Activated T-cell treated with anti-CD3 and anti-CD28 coated beads, Interleukin-2, amount 50 U/mL, for 4 hours (primary cell): ENCODE measurements around the gene AP5B1. TPM values are rescaled to one million over a fixed set of nuclear protein-coding genes. Genes with fewer than 3 reads are reported as not detected.

Experiments used
- ATAC-seq, 2 donors: fragments of 200-7000 bp; cut with Tn5 transposase; one replicate each; pipeline ENCODE4 v1.10.0; 2021
- DNase-seq: peaks from one replicate; pipeline ENCODE4 v3.0.0-alpha.2; 2020
- H3K27me3 Mint-ChIP-seq: one replicate; pipeline ENCODE4 v1.8.0; 2021; ENCODE audit warnings: low read depth, mixed read lengths
- H3K36me3 Mint-ChIP-seq: one replicate; pipeline ENCODE4 v1.8.0; 2022; ENCODE audit warnings: mixed read lengths; ENCODE audit not compliant: insufficient read depth
- H3K4me1 Mint-ChIP-seq: one replicate; pipeline ENCODE4 v1.8.0; 2021; ENCODE audit warnings: low read depth, mixed read lengths
- H3K4me3 Mint-ChIP-seq: one replicate; pipeline ENCODE4 v1.8.0; 2021; ENCODE audit warnings: mild to moderate bottlenecking, moderate library complexity, mixed read lengths
- H3K9me3 Mint-ChIP-seq: one replicate; pipeline ENCODE4 v1.8.0; 2021; ENCODE audit warnings: mixed read lengths
- total RNA-seq, 3 donors: library from RNA; stranded (reverse); gene quantifications; one replicate each; pipeline ENCODE4 v1.2.1, GENCODE V29; 2021

Gene AP5B1
- total RNA-seq, 3 donors from 2014 or later: 17.3 to 19.4 (median 17.4) TPM

DNA sequence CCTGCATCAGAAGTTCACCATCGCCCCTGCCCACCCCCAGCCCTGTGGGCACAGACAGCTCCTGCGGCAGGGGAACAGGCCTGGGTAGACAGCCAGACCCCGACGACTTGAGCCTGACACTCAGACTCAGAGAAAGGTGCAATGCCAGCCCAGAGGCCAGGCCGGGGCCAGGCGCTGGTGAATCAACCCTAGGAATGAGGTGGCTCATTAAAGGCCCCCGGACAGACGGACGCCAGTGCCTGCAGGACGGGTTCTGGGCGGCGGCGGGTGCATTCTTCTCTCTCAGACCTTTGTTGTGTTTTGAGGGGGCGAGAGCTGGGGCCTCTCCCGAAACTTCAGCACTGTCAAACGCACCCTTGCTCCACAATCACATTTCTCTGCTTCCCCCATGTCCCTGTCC, 11.7 kb upstream of the AP5B1 start:
- Mint-ChIP-seq H3K27me3 (peaks cover 43% of the 10 kb centered on the region), H3K4me3 (no peak overlapping the region), H3K4me1 (peaks cover 20% of the 10 kb centered on the region), H3K9me3 (no peaks in the 10 kb centered on the region), H3K36me3 (no peaks in the 10 kb centered on the region)
- DNase-seq: no peak
- ATAC-seq: no peak

DNA sequence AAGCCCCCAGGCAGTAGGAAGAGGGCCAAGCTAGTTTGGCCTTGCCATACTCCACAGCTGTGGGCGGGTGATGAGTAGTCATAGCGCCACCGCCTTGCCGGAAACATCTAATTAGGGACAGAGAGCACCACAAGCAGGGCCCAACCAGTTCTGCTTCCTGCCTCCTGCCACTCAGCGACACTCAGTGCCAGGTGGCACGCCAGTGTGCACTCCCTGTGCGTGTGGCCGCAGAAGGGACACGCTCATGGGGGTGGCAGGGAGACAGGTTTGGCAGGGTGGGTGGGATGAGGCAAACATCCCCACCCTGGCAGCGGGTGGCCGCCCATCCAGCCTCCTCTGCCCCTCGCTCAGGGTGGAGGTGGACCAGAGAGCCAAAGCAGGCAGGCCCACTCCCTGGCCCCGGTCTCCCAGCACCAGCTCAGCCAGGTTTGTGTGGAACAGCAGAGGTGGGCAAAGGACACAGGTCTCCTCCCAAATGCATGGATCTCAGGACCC, 11.0 kb upstream of the AP5B1 start:
- no peak overlapping the region for H3K4me3 Mint-ChIP-seq
- no peaks in the 10 kb centered on the region for H3K36me3 Mint-ChIP-seq
- peaks cover 42% of the 10 kb centered on the region for H3K27me3 Mint-ChIP-seq
- peaks cover 24% of the 10 kb centered on the region for H3K4me1 Mint-ChIP-seq
- no peaks in the 10 kb centered on the region for H3K9me3 Mint-ChIP-seq
- ATAC-seq: peak; percentile 77 to 94
- no peak for DNase-seq

DNA sequence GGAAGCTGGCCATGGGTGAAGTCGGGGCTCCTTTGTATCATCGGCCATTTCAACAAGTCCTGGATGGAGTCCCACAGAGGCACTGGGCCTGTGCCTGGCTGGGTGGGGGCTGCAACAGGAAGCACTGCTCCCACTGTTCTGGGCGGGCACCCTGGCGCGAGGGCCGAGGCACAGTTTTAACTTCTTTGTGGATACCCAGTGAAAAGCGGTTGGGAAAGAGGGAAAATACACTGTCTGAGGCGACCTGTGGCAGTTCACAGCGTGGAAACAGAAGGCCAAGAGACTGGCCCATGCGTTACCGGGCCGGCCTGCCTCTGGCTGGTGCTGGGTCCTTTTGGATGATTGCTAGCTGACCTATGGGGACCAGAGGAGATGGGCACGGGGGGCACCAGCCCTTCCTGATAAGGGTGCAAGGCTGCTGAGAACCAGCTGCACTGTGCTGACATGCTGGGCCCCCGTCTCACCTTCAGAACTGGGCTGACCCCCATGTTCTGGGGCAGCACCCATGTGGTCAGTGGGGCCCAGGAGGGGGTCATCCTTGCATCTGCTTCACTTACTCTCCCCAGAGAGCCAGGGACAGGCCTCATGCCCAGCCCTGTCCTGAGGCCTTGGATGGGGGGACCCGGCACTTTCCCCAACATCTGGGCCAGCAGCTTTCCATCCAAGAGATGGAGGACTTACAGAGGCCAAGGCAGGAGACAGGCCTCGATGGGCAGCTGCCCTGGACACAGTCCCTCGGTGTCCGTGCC, 10.3 kb upstream of the AP5B1 start:
- Mint-ChIP-seq H3K27me3 (peaks cover 41% of the 10 kb centered on the region), H3K4me1 (peaks cover 24% of the 10 kb centered on the region), H3K36me3 (no peaks in the 10 kb centered on the region), H3K9me3 (no peaks in the 10 kb centered on the region), H3K4me3 (no peak overlapping the region)
- ATAC-seq: no peak
- DNase-seq: no peak

DNA sequence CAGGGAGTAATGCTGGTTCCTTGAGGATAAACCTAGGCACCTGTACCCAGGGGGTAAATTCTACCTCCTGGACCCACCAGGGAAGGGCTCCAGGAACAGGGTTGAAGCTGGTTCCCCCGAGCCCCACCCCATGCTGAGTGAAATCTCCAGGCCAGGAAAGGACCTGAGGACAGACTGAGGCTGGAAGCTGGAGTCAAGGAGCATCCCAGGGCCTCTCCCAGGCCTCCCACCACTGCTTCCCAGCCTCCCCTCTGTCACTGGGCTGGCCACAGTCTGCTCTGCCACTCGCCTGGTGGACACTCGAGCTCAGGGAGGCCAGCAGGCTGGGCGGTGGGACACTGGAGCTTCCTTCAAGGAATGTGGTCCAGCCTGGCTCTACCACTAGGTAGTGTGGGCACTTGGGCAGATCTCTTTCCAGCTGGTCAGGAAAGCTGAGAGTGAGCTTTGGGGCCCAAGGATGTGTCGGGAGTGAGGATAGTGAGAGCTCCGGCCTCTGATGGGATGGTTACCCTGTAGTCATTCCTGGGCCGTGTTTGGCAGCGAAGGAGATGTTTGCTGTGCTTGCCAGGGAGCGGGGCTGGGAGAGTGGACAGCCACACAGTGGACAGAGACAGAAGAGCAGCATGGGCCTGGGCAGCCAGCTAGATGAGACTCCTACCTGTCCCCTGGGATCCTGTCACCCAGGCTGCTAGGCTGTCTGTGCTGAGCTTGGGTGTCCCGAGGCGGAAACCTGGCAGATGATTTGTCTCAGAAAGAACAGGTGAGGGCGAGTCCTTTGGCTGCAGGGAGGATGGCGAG, 9.5 kb upstream of the AP5B1 start:
- DNase-seq (no peak), ATAC-seq (no peak)
- H3K36me3 Mint-ChIP-seq: no peaks in the 10 kb centered on the region
- H3K4me1 Mint-ChIP-seq: peaks cover 32% of the 10 kb centered on the region
- H3K4me3 Mint-ChIP-seq: no peak overlapping the region
- H3K9me3 Mint-ChIP-seq: no peaks in the 10 kb centered on the region
- peaks cover 46% of the 10 kb centered on the region for H3K27me3 Mint-ChIP-seq

DNA sequence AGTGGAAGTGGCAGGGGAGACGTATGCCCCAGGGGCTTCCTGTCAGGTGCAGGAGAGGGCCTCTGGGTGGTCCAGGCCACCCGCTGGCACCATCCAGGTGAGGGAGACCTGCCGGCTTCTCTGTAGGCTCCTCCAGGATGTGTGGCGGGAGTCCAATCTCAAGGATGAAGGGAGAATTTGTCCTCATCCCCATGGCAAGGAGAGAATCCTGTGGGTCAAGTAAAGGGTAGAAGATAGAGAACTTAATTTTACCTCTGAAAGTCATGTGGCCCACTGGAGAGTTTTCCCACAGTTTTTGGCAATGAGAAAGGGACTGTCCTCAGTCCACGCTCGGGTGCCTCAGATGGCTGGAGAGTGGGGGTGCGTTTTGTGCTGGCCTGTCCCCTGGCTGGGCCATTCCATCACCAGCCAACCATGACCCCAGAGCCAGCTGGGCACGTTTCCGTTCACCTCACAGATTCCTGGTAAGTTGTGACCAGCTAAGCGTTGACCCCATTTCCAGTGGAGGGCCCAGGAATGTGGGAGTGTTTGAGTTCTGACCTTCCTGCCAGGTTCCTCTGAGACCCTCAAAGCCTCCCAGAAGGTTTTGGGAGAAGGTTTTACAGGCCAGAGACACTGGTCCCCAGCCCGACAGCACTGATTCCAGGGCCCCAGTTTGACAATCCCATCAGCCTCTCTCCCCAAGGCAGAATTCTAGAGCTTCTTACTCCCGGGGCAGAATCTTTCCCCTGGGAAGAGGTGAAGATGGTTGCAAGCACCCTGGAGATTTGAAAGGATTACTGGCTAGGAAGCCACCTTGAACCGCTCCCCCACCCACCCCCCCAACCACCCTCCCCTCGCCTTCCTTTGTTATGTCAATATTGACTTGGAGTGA, 8.7 kb upstream of the AP5B1 start:
- no peak overlapping the region for H3K4me3 Mint-ChIP-seq
- H3K9me3 Mint-ChIP-seq: no peaks in the 10 kb centered on the region
- peaks cover 35% of the 10 kb centered on the region for H3K4me1 Mint-ChIP-seq
- ATAC-seq: no peak
- H3K36me3 Mint-ChIP-seq: no peaks in the 10 kb centered on the region
- H3K27me3 Mint-ChIP-seq: peaks cover 49% of the 10 kb centered on the region
- DNase-seq: no peak

DNA sequence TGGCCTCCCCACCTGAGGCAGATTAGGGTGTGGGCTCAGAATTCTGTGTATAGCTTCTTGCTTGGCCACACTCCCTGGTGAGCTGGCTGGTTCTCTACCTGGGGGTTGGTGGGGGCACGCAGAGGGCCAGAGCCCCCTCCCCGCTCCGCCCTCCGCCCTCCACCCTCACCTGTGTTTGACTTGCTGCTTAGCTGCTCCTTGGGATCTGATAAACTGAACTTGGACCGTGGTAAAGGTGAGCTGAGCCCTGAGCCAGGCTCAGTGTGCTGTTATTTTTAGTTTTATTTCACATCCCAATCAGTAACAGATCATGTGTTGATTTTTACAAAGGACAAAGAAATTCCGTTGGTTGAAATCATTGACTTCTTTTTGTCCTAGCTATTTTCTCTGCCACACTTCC, 8.0 kb upstream of the AP5B1 start:
- peaks cover 35% of the 10 kb centered on the region for H3K4me1 Mint-ChIP-seq
- no peak overlapping the region for H3K4me3 Mint-ChIP-seq
- H3K9me3 Mint-ChIP-seq: no peaks in the 10 kb centered on the region
- no peaks in the 10 kb centered on the region for H3K36me3 Mint-ChIP-seq
- DNase-seq (no peak), ATAC-seq (no peak)
- peaks cover 49% of the 10 kb centered on the region for H3K27me3 Mint-ChIP-seq

GRCh38 chr11:65787649-65788622, 7.2 kb upstream of the AP5B1 start:
- no peak for ATAC-seq
- peaks cover 35% of the 10 kb centered on the region for H3K4me1 Mint-ChIP-seq
- H3K27me3 Mint-ChIP-seq: peaks cover 49% of the 10 kb centered on the region
- H3K4me3 Mint-ChIP-seq: peak overlapping the region; percentile 68
- no peaks in the 10 kb centered on the region for H3K9me3 Mint-ChIP-seq
- no peaks in the 10 kb centered on the region for H3K36me3 Mint-ChIP-seq
- no peak for DNase-seq

DNA sequence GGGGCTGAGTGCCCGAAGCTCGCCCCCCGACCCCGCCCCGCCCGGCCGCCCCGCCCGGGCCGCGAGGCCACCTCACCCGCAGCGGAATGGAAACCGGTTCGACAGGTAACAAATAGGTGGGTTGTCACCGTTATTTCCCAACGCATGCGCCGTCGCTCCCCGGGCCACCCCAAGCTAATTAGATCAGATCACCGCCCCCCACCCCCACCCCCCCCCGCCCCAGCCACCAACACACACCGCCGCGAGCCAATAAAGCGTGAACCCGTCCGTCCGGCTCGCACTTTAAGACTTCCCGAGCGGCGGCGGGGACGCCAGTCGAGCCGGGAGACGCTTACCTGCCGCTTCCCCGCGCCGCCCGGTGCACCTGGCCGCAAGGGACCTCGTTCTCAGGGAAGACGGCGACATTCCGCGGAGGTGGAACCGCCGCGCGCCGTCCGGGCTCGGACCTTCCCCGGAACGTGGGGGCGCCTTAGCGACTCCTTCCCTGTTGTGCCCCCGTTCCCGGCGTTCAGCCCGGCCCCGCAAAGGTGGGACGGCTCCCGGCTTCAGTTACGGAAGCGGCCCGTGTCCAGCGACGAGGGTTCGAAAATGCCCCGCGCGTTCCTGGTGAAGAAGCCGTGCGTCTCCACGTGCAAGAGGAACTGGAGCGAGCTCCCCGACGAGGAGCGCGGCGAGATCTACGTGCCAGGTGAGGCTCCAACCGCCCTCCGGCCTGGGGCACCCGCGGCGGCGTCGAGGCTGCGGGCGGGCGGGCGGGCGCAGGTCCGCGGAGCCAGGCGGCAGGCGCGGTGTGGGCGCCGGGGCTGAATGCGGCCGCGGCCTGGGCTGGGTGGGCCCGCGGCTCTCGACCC, 6.2 kb upstream of the AP5B1 start, which contains the start of gene OVOL1:
Gene OVOL1 (plus strand): TSS at position 278 of the 851 bp plus-strand sequence. CDS start 311 bp downstream, at position 589.
- Mint-ChIP-seq H3K4me1 (peaks cover 31% of the 10 kb centered on the region), H3K27me3 (peaks cover 47% of the 10 kb centered on the region), H3K36me3 (no peaks in the 10 kb centered on the region), H3K9me3 (no peaks in the 10 kb centered on the region), H3K4me3 (peak within 1 kb of the TSS; percentile 73)
- ATAC-seq (peak in 1 of 2 donors; percentile 22), DNase-seq (peak; percentile 31)

GRCh38 chr11:65786008-65786785, 5.4 kb upstream of the AP5B1 start:
- DNase-seq (no peak), ATAC-seq (peak; percentile 30 to 38)
- Mint-ChIP-seq H3K27me3 (peaks cover 45% of the 10 kb centered on the region), H3K9me3 (no peaks in the 10 kb centered on the region), H3K4me1 (peaks cover 24% of the 10 kb centered on the region), H3K36me3 (no peaks in the 10 kb centered on the region), H3K4me3 (peak overlapping the region; percentile 51)

GRCh38 chr11:65785319-65786007, 4.7 kb upstream of the AP5B1 start:
- ATAC-seq (no peak), DNase-seq (no peak)
- Mint-ChIP-seq H3K4me1 (peaks cover 24% of the 10 kb centered on the region), H3K9me3 (no peaks in the 10 kb centered on the region), H3K36me3 (no peaks in the 10 kb centered on the region), H3K4me3 (peak overlapping the region; percentile 51), H3K27me3 (peaks cover 38% of the 10 kb centered on the region)

DNA sequence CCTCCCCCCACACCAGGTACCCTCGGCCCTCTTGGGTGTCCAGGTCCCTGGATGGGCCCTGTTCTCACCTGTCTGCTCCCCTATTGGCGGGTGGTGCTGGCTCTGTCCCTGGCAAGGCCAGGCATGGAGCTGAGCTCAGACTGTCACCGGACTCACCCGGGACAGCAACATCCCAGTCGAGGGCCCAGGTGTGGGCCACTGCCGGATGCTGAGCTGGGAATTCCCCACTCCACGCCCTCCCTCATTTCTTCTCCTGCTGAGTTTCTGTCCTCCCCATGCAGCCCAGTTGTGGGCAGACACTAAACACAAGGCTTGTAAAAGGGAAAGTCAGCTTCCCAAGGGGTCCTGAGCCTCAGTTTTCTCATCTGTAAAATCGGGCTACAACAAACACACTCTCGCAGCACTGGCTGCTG, 2.0 kb upstream of the AP5B1 start:
- Mint-ChIP-seq H3K36me3 (no peaks in the 10 kb centered on the region), H3K4me3 (peak overlapping the region; percentile 27), H3K27me3 (peaks cover 16% of the 10 kb centered on the region), H3K4me1 (peaks cover 20% of the 10 kb centered on the region), H3K9me3 (no peaks in the 10 kb centered on the region)
- DNase-seq: no peak
- ATAC-seq: no peak
